HUES48 (cell line): ENCODE results near the gene ANO2.

Experiments
- H3K27ac ChIP-seq: one replicate; pipeline ENCODE4 v1.7.0; 2013; ENCODE audit warnings: low read depth, low read length, inconsistent platforms
- H3K27me3 ChIP-seq: 2 replicates; pipeline ENCODE4 v1.6.1; 2013; ENCODE audit warnings: mild to moderate bottlenecking, low read length; ENCODE audit not compliant: control insufficient read depth, insufficient read depth
- H3K36me3 ChIP-seq: 2 replicates; pipeline ENCODE4 v1.6.1; 2013; ENCODE audit warnings: low read length; ENCODE audit not compliant: control insufficient read depth, insufficient read depth
- H3K4me1 ChIP-seq: 2 replicates; pipeline ENCODE4 v1.6.1; 2013; ENCODE audit warnings: mild to moderate bottlenecking, low read length; ENCODE audit not compliant: control insufficient read depth, insufficient read depth
- H3K4me3 ChIP-seq: 2 replicates; pipeline ENCODE4 v1.5.1; 2013; ENCODE audit warnings: mild to moderate bottlenecking, low read depth, low read length
- H3K9ac ChIP-seq: 2 replicates; pipeline ENCODE4 v1.6.1; 2013; ENCODE audit warnings: mild to moderate bottlenecking, low read depth, low read length, moderate library complexity
- H3K9me3 ChIP-seq: 2 replicates; pipeline ENCODE4 v1.6.1; 2013; ENCODE audit warnings: low read length; ENCODE audit not compliant: control insufficient read depth, insufficient read depth

The ANO2 gene

GRCh38 chr12:5742258-5742657 lies 202.8 kb downstream of the ANO2 start:
- Histone ChIP-seq H3K9ac (no peak overlapping the region), H3K4me1 (no peaks in the 10 kb centered on the region), H3K27ac (no peak overlapping the region), H3K36me3 (no peaks in the 10 kb centered on the region), H3K4me3 (no peak overlapping the region), H3K9me3 (no peaks in the 10 kb centered on the region), H3K27me3 (no peaks in the 10 kb centered on the region)

GRCh38 chr12:5739917-5740316 lies 205.1 kb downstream of the ANO2 start:
- Histone ChIP-seq H3K4me1 (no peaks in the 10 kb centered on the region), H3K9me3 (no peaks in the 10 kb centered on the region), H3K4me3 (no peak overlapping the region), H3K36me3 (no peaks in the 10 kb centered on the region), H3K27ac (no peak overlapping the region), H3K27me3 (no peaks in the 10 kb centered on the region), H3K9ac (no peak overlapping the region)

- H3K9me3 ChIP-seq: no peaks in the 10 kb centered on the region
- H3K27me3 ChIP-seq: no peaks in the 10 kb centered on the region
- H3K4me3 ChIP-seq: no peak overlapping the region
- H3K36me3 ChIP-seq: no peaks in the 10 kb centered on the region
- no peak overlapping the region for H3K9ac ChIP-seq
- no peaks in the 10 kb centered on the region for H3K4me1 ChIP-seq
- no peak overlapping the region for H3K27ac ChIP-seq
Measured at GRCh38 chr12:5737778-5738177, 207.3 kb downstream of the ANO2 start.

GRCh38 chr12:5736527-5736926 lies 208.5 kb downstream of the ANO2 start:
- Histone ChIP-seq H3K27me3 (no peaks in the 10 kb centered on the region), H3K9me3 (no peaks in the 10 kb centered on the region), H3K4me3 (no peak overlapping the region), H3K27ac (no peak overlapping the region), H3K4me1 (no peaks in the 10 kb centered on the region), H3K36me3 (no peaks in the 10 kb centered on the region), H3K9ac (no peak overlapping the region)

GRCh38 chr12:5736016-5736415 lies 209.0 kb downstream of the ANO2 start:
- Histone ChIP-seq H3K9me3 (no peaks in the 10 kb centered on the region), H3K4me1 (no peaks in the 10 kb centered on the region), H3K9ac (no peak overlapping the region), H3K36me3 (no peaks in the 10 kb centered on the region), H3K4me3 (no peak overlapping the region), H3K27me3 (no peaks in the 10 kb centered on the region), H3K27ac (no peak overlapping the region)

- Histone ChIP-seq H3K36me3 (no peaks in the 10 kb centered on the region), H3K4me3 (no peak overlapping the region), H3K27ac (no peak overlapping the region)
Measured at GRCh38 chr12:5733916-5734315, 211.1 kb downstream of the ANO2 start.

GRCh38 chr12:5733136-5733755 lies 211.8 kb downstream of the ANO2 start:
- no peak overlapping the region for H3K9ac ChIP-seq
- no peaks in the 10 kb centered on the region for H3K4me1 ChIP-seq
- no peak overlapping the region for H3K4me3 ChIP-seq
- no peak overlapping the region for H3K27ac ChIP-seq
- H3K36me3 ChIP-seq: no peaks in the 10 kb centered on the region
- H3K27me3 ChIP-seq: no peaks in the 10 kb centered on the region
- no peaks in the 10 kb centered on the region for H3K9me3 ChIP-seq

More at GRCh38 chr12:5733916-5734315, 211.1 kb downstream of the ANO2 start:
- Histone ChIP-seq H3K27me3 (no peaks in the 10 kb centered on the region), H3K9me3 (no peaks in the 10 kb centered on the region), H3K4me1 (no peaks in the 10 kb centered on the region), H3K9ac (no peak overlapping the region)

GRCh38 chr12:5730962-5731361 lies 214.1 kb downstream of the ANO2 start:
- Histone ChIP-seq H3K27ac (no peak overlapping the region), H3K36me3 (no peaks in the 10 kb centered on the region)

GRCh38 chr12:5723711-5724252 lies 221.3 kb downstream of the ANO2 start:
- H3K27me3 ChIP-seq: no peaks in the 10 kb centered on the region
- H3K4me3 ChIP-seq: no peak overlapping the region
- H3K9me3 ChIP-seq: no peaks in the 10 kb centered on the region
- peaks cover 5% of the 10 kb centered on the region; the same call in 1 of the 2 replicates for H3K4me1 ChIP-seq
- H3K27ac ChIP-seq: no peak overlapping the region
- H3K9ac ChIP-seq: no peak overlapping the region
- no peaks in the 10 kb centered on the region for H3K36me3 ChIP-seq

More at GRCh38 chr12:5730962-5731361, 214.1 kb downstream of the ANO2 start:
- Histone ChIP-seq H3K4me3 (no peak overlapping the region), H3K9ac (no peak overlapping the region), H3K9me3 (no peaks in the 10 kb centered on the region), H3K4me1 (no peaks in the 10 kb centered on the region), H3K27me3 (no peaks in the 10 kb centered on the region)

- no peak overlapping the region for H3K4me3 ChIP-seq
- peaks cover 5% of the 10 kb centered on the region; the same call in 1 of the 2 replicates for H3K4me1 ChIP-seq
- H3K27me3 ChIP-seq: no peaks in the 10 kb centered on the region
- no peak overlapping the region for H3K9ac ChIP-seq
- H3K9me3 ChIP-seq: no peaks in the 10 kb centered on the region
- no peak overlapping the region for H3K27ac ChIP-seq
- H3K36me3 ChIP-seq: no peaks in the 10 kb centered on the region
Measured at GRCh38 chr12:5723071-5723470, 222.0 kb downstream of the ANO2 start.

GRCh38 chr12:5720381-5721005 lies 224.6 kb downstream of the ANO2 start:
- H3K27me3 ChIP-seq: no peaks in the 10 kb centered on the region
- H3K9ac ChIP-seq: no peak overlapping the region
- peaks cover 5% of the 10 kb centered on the region; the same call in 1 of the 2 replicates for H3K4me1 ChIP-seq
- H3K4me3 ChIP-seq: no peak overlapping the region
- H3K36me3 ChIP-seq: no peaks in the 10 kb centered on the region
- no peak overlapping the region for H3K27ac ChIP-seq
- H3K9me3 ChIP-seq: no peaks in the 10 kb centered on the region
